Fibroblast of villous mesenchyme (primary cell): ENCODE data around the gene MECP2. TPM values are rescaled to one million over a fixed set of nuclear protein-coding genes. Genes with fewer than 3 reads are reported as not detected.

Experiments used
- DNase-seq: peaks from one replicate; pipeline ENCODE4 v3.0.0-alpha.2; 2010; ENCODE audit warnings: low read depth
- H3K4me3 ChIP-seq: 2 replicates; pipeline ENCODE4 v1.5.1; 2011; ENCODE audit warnings: low read depth, mild to moderate bottlenecking, low read length
- CTCF ChIP-seq: IDR thresholded peaks from 2 replicates; pipeline ENCODE4 v1.5.1; 2012; ENCODE audit warnings: low read depth, mild to moderate bottlenecking, low read length; ENCODE audit not compliant: insufficient read depth
- total RNA-seq: library from RNA; depleted of rRNA; stranded (reverse); fragments of >200 nt; gene quantifications from 2 replicates; pipeline ENCODE4 v1.2.3, GENCODE V29; 2012

Gene MECP2
- total RNA-seq, 1 donor, result 28.5 TPM

DNA sequence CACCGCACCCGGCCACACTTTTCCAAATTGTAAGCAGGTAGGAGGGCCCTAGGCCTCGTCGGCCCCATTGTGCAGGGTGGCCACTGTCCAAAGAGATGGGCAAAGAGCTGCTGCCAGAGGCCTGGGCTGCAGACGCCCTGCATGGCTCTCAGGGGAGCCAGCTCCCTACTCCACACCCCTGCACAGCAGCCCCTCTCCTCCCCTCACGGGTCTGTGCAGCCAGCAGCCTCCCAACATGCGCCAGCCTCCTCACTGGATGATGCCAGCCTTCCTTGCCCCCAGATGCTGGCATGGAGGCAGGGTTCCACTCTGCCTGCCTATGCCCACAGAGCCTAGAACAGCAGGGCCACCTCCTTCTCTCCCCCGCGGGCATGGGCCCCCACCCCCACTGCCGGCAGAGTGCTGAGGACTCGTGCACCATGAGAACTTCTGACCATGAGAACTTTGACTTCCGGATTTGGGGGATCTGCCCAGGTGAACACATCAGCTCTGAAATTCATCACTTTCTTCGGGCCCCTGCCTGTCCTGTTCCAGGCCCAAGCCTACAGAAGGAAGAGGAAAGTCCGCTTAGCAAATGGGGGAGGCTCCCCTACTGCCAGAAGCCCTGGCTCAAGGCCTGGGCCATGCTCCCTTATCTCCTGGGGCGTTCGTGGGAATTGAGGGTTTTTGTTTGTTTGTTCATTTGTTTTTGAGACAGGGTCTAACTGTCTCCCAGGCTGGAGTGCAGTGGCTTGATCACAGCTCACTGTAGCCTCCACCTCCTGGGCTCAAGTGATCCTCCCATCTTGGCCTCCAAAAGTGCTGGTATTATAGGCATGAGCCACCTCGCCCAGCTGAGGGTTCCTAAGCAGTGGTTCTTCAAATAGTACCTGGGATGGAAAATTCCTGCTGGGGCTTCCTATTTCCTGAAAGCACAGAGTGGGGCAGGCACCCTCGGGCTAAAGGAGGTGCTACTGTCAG is 85.9 kb downstream of the MECP2 start:
- no peak for TF ChIP-seq CTCF
- no peak for DNase-seq
- no peak overlapping the region for H3K4me3 ChIP-seq

GRCh38 chrX:154010330-154011087 is 87.0 kb downstream of the MECP2 start:
- DNase-seq, result peak; percentile 60
- no peak for TF ChIP-seq CTCF
- H3K4me3 ChIP-seq, result no peak overlapping the region

- no peak overlapping the region for H3K4me3 ChIP-seq
- no peak for DNase-seq
- TF ChIP-seq CTCF, result no peak
These were observed 89.0 kb downstream of the MECP2 start for GRCh38 chrX:154008521-154008920.

- DNase-seq, result no peak
- TF ChIP-seq CTCF, result no peak
- H3K4me3 ChIP-seq, result no peak overlapping the region
These were observed 90.6 kb downstream of the MECP2 start for GRCh38 chrX:154006947-154007346.

- TF ChIP-seq CTCF, result no peak
- H3K4me3 ChIP-seq, result no peak overlapping the region
- DNase-seq, result no peak
These were observed 93.2 kb downstream of the MECP2 start for GRCh38 chrX:154004315-154004714.

DNA sequence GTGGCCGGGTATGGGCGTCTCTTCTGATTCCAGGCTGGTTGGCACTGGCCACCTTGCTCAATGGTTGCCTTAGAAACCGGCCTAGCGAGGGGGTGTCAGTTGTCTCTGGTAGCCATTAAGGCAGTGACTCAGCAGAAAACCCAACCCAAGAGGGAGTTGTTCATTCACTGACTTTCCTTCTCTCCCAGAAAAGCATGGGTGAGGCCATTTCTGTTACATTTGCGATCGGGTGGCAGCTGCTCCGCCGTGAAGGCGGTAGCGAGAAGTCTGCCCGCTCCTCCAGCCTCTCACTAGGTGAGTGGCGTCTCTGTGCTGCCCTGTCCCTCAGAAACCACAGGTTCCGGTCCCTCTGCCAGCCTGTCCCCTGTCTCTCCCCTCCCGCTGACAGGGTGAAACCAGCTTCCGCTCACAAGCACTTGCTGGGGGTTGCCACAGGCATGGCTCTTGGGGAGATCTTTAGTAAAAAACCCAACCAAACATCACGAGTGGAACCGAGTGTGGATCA is 95.2 kb downstream of the MECP2 start:
- H3K4me3 ChIP-seq, result no peak overlapping the region
- peak; percentile 48 for DNase-seq
- TF ChIP-seq CTCF, result no peak
